Aorta (tissue), 5 donors: ENCODE results near the gene ARID1B. TPM values are rescaled to one million over a fixed set of nuclear protein-coding genes. Genes with fewer than 3 reads are reported as not detected.

Experiments
- ATAC-seq: fragments of 200-7000 bp; cut with Tn5 transposase; one replicate; pipeline ENCODE4 v1.9.1; 2022; ENCODE audit warnings: moderate library complexity; ENCODE audit not compliant: low FRiP score
- DNase-seq, 2 donors: peaks; one replicate each; pipeline ENCODE4 v3.0.0-alpha.2; 2020
- H3K27ac ChIP-seq, 2 donors: one replicate each; pipeline ENCODE4 v1.5.1; 2013; ENCODE audit warnings: low read length in 2 of 2, mild to moderate bottlenecking in 2 of 2, moderate library complexity in 2 of 2, control low read depth in 1 of 2, inconsistent platforms in 1 of 2, low read depth in 1 of 2
- H3K27me3 ChIP-seq, 2 donors: one replicate each; pipeline ENCODE4 v1.6.1; 2013; ENCODE audit warnings: control low read depth in 1 of 2, low read length in 1 of 2, mild to moderate bottlenecking in 1 of 2, moderate library complexity in 1 of 2; ENCODE audit not compliant: insufficient read depth in 2 of 2, control insufficient read depth in 1 of 2
- H3K36me3 ChIP-seq, 2 donors: one replicate each; pipeline ENCODE4 v1.6.1; 2013; ENCODE audit warnings: control low read depth in 1 of 2, low read length in 1 of 2, mild to moderate bottlenecking in 1 of 2; ENCODE audit not compliant: insufficient read depth in 2 of 2, control insufficient read depth in 1 of 2
- H3K4me1 ChIP-seq, 2 donors: one replicate each; pipeline ENCODE4 v1.6.1; 2013; ENCODE audit warnings: low read length in 2 of 2, control low read depth in 1 of 2, mild to moderate bottlenecking in 1 of 2, moderate library complexity in 1 of 2; ENCODE audit not compliant: insufficient read depth in 2 of 2, control insufficient read depth in 1 of 2
- H3K4me3 ChIP-seq, 2 donors: one replicate each; pipeline ENCODE4 v1.5.1; 2013; ENCODE audit warnings: low read length in 2 of 2, control low read depth in 1 of 2, mild to moderate bottlenecking in 1 of 2
- H3K9me3 ChIP-seq: one replicate; pipeline ENCODE4 v1.6.1; 2013; ENCODE audit warnings: mild to moderate bottlenecking, low read length; ENCODE audit not compliant: control insufficient read depth
- WGBS, 2 donors: extraction: QIAGEN DNeasy Blood & Tissue Kit; methylation state at CpG; one replicate each; pipeline ENCODE4 v1.1.7; 2013; 5-methylcytosine and 5-hydroxymethylcytosine counted together
- intact Hi-C, 2 donors: fragments of 100-400 bp; cut with DNase I; formaldehyde crosslinking; loops; one replicate each; pipeline versions ENCODE4 v1.14.2 to v1.15.0; 2022
- polyA plus RNA-seq, 2 donors: library from polyadenylated mRNA; stranded (reverse); fragments of 200-250 nt; gene quantifications; one replicate each; pipeline ENCODE4 v1.2.3, GENCODE V29; 2013
- total RNA-seq, 2 donors: library from RNA; stranded (reverse); fragmentation: NEBNext Ultra II Directional; extraction: Animal tissue kit (Norgen Biotek cat#: 25700); gene quantifications; one replicate each; pipeline ENCODE4 v1.2.1, GENCODE V29; 2021
- donor health status: healthy with polysubstance abuse.
- donor health status: Bipolar disorder and iron deficiency.
- donor health status: DM: no; HTN: no; CAD: no.
- donor health status: DM: no; HTN: no; CAD: no.
- donor health status: DM: yes; HTN: yes; CAD: no.

The ARID1B gene
- total and polyA plus RNA-seq, 4 donors, result 6.5 to 143 (median 54.5) TPM

DNA sequence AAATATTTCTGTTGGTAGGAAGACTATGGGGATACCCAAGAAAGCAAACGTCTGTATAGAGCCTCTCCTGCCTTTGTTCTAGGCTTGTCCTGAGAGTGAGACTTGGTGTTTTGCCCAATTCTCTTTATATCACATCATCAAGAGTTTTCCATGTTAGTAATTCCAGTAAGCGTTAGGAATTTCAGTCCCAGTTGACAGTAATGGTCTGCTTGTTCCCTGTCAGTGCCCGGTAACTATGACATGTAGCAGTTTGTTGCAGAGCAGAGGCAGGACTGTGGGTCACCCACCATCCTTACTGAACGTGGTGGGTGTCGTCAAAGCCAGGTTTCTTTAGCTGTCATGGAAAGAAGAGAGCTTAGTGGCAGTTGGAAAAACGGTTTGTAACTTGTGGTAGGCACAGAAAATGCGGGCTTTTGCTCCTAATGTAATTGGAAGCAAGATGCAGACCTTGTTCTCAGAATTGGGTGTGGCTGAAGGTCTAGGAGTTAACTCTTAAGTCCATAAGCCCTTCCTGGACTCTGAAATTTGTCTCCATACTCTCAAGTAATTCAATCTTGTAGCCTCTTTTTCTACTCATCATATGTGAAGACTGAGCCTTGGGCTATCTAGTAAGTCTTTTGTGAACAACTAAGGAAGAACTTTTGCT lies 357.3 kb downstream of the ARID1B start:
- Histone ChIP-seq H3K36me3 (no peaks in the 10 kb centered on the region), H3K27me3 (no peaks in the 10 kb centered on the region), H3K4me3 (no peak overlapping the region), H3K4me1 (no peaks in the 10 kb centered on the region), H3K9me3 (no peaks in the 10 kb centered on the region), H3K27ac (no peak overlapping the region)
- WGBS, 2 donors, result 14 to 26% methylated on average over 7 of the region's 7 CpGs
- DNase-seq (no peak), ATAC-seq (peak; percentile 16)
- intact Hi-C loops, result no loop called here

DNA sequence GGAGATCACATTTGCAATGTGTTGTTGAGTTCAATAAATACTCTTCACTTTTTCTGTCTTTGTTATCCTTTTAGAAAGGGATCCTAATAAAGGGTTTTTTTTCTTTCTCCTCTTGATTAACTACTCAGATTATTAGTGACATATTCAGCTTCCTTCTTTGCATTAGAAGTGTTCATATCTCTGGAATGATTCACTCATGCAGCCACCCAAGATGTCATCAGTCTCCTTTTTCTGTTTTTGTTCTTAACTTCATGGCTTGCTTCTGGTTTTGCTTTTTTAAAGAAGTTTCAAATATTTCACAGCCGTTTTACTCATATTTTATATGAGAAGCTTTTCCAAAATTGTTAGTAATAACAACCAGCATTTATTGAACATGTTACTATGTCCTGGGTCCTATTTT lies 358.5 kb downstream of the ARID1B start:
- DNase-seq, result no peak
- H3K36me3 ChIP-seq, result no peaks in the 10 kb centered on the region
- H3K27ac ChIP-seq, result no peak overlapping the region
- H3K27me3 ChIP-seq, result no peaks in the 10 kb centered on the region
- intact Hi-C loops, result no loop called here
- WGBS, 2 donors, result 24 to 34% methylated on average over 1 of the region's 1 CpG
- H3K4me1 ChIP-seq, result no peaks in the 10 kb centered on the region
- H3K4me3 ChIP-seq, result no peak overlapping the region
- no peak for ATAC-seq
- no peaks in the 10 kb centered on the region for H3K9me3 ChIP-seq

DNA sequence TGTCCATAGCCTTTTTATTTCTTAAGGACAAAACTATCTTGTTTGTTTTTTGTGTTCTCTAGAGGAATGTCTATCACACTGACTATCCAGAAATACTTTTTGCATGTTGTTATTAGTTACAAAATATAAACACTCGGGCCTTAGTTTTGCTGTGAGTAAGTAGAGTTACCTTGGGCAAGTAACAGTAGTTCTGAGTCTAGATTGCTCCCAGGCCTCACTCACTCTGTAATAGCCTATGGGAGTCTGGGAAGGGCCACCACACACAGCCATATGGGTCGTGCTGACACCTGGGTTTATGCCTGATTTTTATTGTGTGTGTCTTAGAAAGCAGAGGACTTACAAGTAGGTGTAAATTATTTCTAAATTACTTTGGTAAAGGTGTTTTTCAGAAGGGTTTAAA lies 360.3 kb downstream of the ARID1B start:
- 80 to 89% methylated on average over 2 of the region's 2 CpGs for WGBS, 2 donors
- Histone ChIP-seq H3K27ac (no peak overlapping the region), H3K4me1 (no peaks in the 10 kb centered on the region), H3K27me3 (no peaks in the 10 kb centered on the region), H3K9me3 (no peaks in the 10 kb centered on the region), H3K36me3 (no peaks in the 10 kb centered on the region), H3K4me3 (no peak overlapping the region)
- ATAC-seq (no peak), DNase-seq (no peak)
- intact Hi-C loops, result no loop called here

DNA sequence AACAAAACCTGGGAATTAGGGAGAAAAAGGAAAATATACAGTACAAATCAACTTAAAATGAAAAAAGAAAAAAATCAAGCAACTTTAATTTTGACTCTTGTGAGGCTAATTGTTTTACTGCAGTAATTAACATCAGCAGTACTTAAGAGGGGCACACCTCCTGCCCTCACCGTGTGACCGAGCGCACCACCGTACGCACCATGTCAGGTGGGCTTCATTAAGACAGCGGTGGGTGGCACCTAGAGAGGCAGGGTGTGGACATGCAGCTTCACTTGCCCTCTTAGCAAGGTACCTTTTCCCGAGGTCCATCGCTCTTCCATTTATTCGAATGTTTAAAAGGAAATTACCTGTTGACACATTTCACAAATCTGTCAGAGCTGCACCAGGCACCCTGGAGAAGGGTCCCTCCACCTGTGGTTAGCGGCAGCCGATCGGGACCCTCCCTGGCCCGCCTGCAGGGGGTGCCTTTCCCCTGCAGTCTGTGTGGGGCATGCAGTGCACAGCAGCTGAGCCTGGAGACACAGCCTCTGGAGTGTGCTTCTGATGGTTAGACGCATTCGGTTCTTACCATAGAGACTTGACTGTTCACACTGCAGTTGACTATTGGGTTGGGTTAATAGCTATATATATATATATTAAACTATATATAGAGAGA lies 362.0 kb downstream of the ARID1B start:
- no peak for DNase-seq
- Histone ChIP-seq H3K27ac (no peak overlapping the region), H3K36me3 (no peaks in the 10 kb centered on the region), H3K9me3 (no peaks in the 10 kb centered on the region), H3K27me3 (no peaks in the 10 kb centered on the region), H3K4me1 (no peaks in the 10 kb centered on the region), H3K4me3 (no peak overlapping the region)
- intact Hi-C loops, result no loop called here
- no peak for ATAC-seq
- WGBS, 2 donors, result 83 to 89% methylated on average over 15 of the region's 15 CpGs

DNA sequence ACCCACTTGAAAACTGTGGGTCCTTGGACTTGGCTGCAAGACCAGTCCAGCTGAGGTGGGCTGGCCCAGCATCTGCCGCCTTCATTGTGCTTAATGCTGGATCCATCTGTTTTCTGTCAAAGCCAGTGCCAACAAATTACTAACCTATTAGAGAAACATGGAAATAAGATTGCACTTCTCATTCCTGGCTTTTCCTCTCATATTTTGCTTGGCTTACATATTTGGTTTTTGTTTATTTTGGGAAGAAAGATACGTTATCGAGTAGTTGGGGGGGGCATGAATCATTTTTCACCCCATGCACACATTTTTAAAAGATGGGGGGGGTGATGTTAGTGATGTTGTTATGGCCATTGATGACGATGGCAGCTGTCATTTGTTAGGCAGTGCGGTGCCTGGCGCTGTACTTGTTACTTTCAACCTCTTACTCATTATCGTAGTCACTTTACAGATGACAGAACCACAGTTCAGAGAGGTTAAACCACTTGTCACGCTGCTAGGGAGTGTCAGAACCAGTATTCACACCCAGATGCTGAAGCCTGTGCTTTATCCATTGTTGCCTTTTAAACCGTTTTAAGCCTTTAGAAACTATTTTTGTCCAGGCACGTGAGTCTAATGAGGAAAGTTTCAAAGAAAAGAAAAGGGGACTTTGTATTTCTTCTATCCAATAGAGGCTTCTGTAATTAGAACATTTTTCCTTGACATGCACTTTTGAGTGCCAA lies 366.2 kb downstream of the ARID1B start:
- WGBS, 2 donors, result 2 to 6% methylated on average over 10 of the region's 10 CpGs
- Histone ChIP-seq H3K4me3 (no peak overlapping the region), H3K4me1 (peaks cover 0 to 6% of the 10 kb centered on the region in 2 donors), H3K27me3 (no peaks in the 10 kb centered on the region), H3K27ac (peak overlapping the region in 1 of 2 donors; percentile 55), H3K9me3 (no peaks in the 10 kb centered on the region), H3K36me3 (no peaks in the 10 kb centered on the region)
- peak in 1 of 2 donors; percentile 67 for DNase-seq
- intact Hi-C loops, result loop anchor here in 1 of 2 donors (10.0 kb wide), 1 partner anchor 109 kb away; no protein-coding TSS in a partner anchor
- ATAC-seq, result peak; percentile 37

DNA sequence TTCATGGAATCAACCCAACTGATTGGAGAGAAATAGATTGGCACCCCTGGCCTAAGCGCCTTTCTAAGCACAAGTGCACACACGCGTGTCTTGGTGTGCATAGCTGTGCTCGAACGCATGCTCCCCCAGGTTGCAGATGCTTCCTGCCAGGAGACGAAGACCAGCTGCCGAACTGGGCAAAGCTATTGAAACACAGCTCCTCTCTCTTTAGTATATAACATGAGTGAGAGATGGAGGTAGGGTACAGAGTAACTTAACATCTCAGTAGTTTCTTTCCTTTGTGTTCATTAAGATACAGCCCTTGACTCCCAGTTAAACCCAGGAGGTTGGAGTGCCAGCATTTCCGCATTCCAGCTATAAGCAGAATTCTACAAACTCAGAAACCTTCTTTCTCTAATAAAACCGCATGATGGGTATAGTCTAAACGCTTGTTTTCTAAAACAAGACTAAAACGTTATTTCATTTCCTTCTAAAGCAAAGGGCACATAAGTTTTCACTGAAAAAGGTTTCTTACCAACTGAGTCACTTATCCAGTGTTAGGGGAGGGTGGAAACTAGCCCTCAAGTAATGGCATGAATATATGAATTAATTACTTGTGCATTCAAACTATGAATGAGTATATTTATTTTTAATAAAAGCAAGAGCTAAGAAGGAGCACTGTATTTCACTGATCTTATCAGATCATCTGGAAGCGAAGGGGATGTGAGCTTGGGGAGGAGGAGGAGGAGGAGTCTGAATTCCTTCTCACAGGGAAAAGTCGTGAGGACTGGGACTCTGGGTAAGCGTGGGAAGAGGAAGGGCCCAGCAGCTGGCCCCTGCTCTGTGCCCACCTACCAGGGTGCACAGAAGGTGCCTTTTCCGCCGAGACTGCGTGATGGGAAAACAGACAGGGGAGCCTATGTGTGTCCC lies 367.0 kb downstream of the ARID1B start:
- Histone ChIP-seq H3K36me3 (no peaks in the 10 kb centered on the region), H3K4me1 (peaks cover 0 to 6% of the 10 kb centered on the region in 2 donors), H3K9me3 (no peaks in the 10 kb centered on the region), H3K4me3 (no peak overlapping the region), H3K27me3 (no peaks in the 10 kb centered on the region), H3K27ac (peak overlapping the region in 1 of 2 donors; percentile 64)
- DNase-seq (no peak), ATAC-seq (peak; percentile 31)
- intact Hi-C loops, result loop anchor here in 1 of 2 donors (10.0 kb wide), 1 partner anchor 109 kb away; no protein-coding TSS in a partner anchor
- WGBS, 2 donors, result 27% methylated on average over 17 of the region's 17 CpGs

DNA sequence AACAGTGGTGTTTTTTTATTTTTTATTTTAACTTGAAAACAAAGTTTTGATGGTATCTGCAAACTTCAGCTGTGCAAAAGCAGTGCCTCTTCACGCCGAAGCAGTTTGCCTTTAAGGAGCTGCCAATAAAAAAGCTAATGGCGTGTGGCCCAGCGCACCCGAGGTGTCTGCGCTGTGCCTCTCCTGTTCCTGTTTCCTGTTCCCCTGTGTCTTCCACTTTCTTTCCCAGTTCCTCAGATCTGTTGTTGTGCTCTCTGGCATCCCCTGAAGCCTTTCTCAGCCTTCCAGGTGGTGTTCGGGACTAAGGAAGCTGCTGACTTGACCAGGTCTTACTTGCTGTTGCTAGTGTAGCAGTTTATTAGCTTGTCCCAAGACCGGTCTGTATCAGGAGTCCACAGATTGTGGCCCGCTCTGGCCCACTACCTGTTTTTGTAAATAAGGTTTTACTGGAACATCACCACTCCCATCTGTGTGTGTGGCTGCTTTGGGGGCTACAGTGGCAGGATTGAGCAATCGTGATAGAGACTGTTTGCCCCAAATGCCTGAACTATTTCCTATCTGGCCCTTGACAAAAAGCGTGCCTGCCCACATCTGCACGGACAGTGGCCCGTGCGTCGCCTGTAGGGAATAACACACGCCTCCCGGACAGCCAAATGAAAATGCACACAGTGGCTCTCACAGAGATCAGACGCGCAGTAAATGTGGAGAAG lies 367.8 kb downstream of the ARID1B start:
- intact Hi-C loops, result loop anchor here in 1 of 2 donors (10.0 kb wide), 1 partner anchor 110 kb away; no protein-coding TSS in a partner anchor
- WGBS, 2 donors, result 8 to 12% methylated on average over 19 of the region's 19 CpGs
- DNase-seq, result no peak
- ATAC-seq, result no peak
- Histone ChIP-seq H3K27me3 (no peaks in the 10 kb centered on the region), H3K36me3 (no peaks in the 10 kb centered on the region), H3K9me3 (no peaks in the 10 kb centered on the region), H3K27ac (peak overlapping the region in 1 of 2 donors; percentile 66), H3K4me1 (peaks cover 0 to 6% of the 10 kb centered on the region in 2 donors), H3K4me3 (no peak overlapping the region)
